Stomach smooth muscle (tissue), 2 donors: ENCODE results near the gene TBRG4.

ENCODE experiments used
- H3K27ac ChIP-seq: one replicate; pipeline ENCODE4 v1.7.0; 2013; ENCODE audit warnings: mild to moderate bottlenecking, low read length, inconsistent platforms
- H3K27me3 ChIP-seq, 2 donors: one replicate each; pipeline ENCODE4 v1.7.0; 2013; ENCODE audit warnings: low read length in 2 of 2; ENCODE audit not compliant: insufficient read depth in 2 of 2, control insufficient read depth in 1 of 2
- H3K36me3 ChIP-seq, 2 donors: one replicate each; pipeline ENCODE4 v1.7.0; 2013; ENCODE audit warnings: low read length in 2 of 2; ENCODE audit not compliant: control insufficient read depth in 2 of 2, insufficient read depth in 2 of 2
- H3K4me1 ChIP-seq: one replicate; pipeline ENCODE4 v1.7.0; 2013; ENCODE audit warnings: low read length; ENCODE audit not compliant: control insufficient read depth, insufficient read depth
- H3K4me3 ChIP-seq, 2 donors: one replicate each; pipeline ENCODE4 v1.7.0; 2013; ENCODE audit warnings: low read length in 2 of 2
- H3K9ac ChIP-seq, 2 donors: one replicate each; pipeline ENCODE4 v1.7.0; 2013; ENCODE audit warnings: low read length in 2 of 2, mild to moderate bottlenecking in 1 of 2
- H3K9me3 ChIP-seq, 2 donors: one replicate each; pipeline ENCODE4 v1.7.0; 2013; ENCODE audit warnings: low read length in 2 of 2; ENCODE audit not compliant: control insufficient read depth in 2 of 2
- donor health status: healthy.
- donor health status: Pancreatic carcinoma.

The TBRG4 gene

DNA sequence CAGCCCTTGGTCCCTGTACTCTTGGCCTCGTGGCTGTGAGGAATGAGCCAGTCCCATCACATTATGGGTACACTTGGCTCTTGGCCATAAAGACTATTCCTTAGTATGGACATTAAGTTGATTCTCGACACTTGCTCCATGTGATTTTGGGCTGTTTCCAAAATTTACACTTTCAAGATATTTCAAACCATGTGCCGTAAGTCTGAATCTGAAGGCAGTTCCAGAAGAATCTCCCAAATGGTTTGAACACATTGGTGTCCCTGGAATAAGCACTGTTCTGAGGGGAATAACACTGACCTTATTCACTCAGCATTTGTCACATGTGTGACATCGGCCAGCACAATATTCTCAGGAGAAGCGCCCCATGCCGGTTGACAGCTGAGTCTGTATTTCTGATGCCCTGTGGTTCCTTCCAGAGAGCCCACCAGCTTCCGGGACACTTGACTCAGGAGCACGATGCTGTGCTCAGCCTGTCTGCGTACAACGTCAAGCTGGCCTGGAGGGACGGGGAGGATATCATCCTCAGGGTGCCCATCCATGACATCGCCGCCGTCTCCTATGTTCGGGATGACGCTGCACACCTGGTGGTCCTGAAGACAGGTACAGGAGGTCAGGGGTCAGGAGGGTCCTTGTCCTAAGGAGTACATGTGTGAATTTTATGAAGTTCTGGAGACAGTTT lies 47.3 kb downstream of the TBRG4 start:
- H3K4me3 ChIP-seq = no peak overlapping the region
- no peak overlapping the region for H3K9ac ChIP-seq
- no peaks in the 10 kb centered on the region for H3K4me1 ChIP-seq
- no peaks in the 10 kb centered on the region for H3K27me3 ChIP-seq
- H3K27ac ChIP-seq = no peak overlapping the region
- no peaks in the 10 kb centered on the region for H3K9me3 ChIP-seq
- H3K36me3 ChIP-seq = peaks cover 9 to 27% of the 10 kb centered on the region in 2 donors

- Histone ChIP-seq H3K27ac (no peak overlapping the region), H3K4me3 (no peak overlapping the region), H3K27me3 (no peaks in the 10 kb centered on the region), H3K36me3 (peaks cover 5 to 20% of the 10 kb centered on the region in 2 donors), H3K9ac (no peak overlapping the region), H3K9me3 (no peaks in the 10 kb centered on the region), H3K4me1 (no peaks in the 10 kb centered on the region)
Observed at GRCh38 chr7:45061806-45062425, 49.6 kb downstream of the TBRG4 start.

DNA sequence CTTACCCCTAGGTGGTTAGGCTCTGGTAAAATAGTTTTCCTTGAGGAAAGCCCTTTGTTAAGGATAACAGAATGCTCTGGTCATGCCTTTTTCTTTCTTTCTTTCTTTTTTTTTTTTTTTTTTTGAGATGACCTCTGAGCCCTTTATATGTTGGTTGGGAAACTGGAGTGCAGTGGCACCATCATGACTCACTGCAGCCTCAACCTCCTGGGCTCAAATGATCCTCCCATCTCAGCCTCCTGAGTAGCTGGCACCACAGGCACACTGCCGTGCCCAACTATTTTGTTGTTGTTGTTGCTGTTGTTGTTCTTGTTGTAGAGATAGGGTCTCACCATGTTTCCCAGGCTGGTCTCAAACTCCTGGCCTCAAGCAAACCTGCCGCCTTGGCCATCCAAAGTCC lies 50.1 kb downstream of the TBRG4 start:
- H3K36me3 ChIP-seq = peaks cover 5 to 18% of the 10 kb centered on the region in 2 donors
- no peaks in the 10 kb centered on the region for H3K27me3 ChIP-seq
- no peak overlapping the region for H3K9ac ChIP-seq

DNA sequence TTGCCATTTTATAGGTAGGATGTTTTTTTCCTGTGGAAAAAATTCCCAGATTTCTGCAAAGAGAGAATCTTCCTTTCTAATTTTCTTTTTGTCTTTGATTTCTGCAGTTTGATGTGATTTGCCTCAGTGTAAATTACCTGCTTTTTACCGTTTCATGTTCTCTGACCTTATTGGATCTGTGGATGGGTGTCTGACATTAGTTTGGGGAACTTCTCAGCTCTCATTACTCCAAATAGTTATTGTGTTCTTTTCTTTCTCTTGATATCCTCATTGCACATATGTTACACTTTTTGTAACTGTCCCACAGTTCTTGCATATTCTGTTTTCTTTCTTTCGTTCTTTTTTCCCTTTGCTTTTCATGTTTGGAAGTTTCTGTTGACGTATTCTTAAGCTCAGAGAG lies 51.2 kb downstream of the TBRG4 start:
- Histone ChIP-seq H3K36me3 (peaks cover 5 to 15% of the 10 kb centered on the region in 2 donors), H3K9ac (no peak overlapping the region), H3K4me1 (no peaks in the 10 kb centered on the region), H3K27ac (no peak overlapping the region), H3K9me3 (no peaks in the 10 kb centered on the region), H3K4me3 (no peak overlapping the region), H3K27me3 (no peaks in the 10 kb centered on the region)

More for the DNA sequence above, 50.1 kb downstream of the TBRG4 start:
- Histone ChIP-seq H3K4me3 (no peak overlapping the region), H3K9me3 (no peaks in the 10 kb centered on the region), H3K4me1 (no peaks in the 10 kb centered on the region), H3K27ac (no peak overlapping the region)

GRCh38 chr7:45057878-45058277 lies 53.6 kb downstream of the TBRG4 start:
- H3K9ac ChIP-seq = no peak overlapping the region
- H3K4me1 ChIP-seq = no peaks in the 10 kb centered on the region
- no peak overlapping the region for H3K27ac ChIP-seq
- peaks cover 0 to 4% of the 10 kb centered on the region in 2 donors for H3K36me3 ChIP-seq
- no peaks in the 10 kb centered on the region for H3K27me3 ChIP-seq
- no peak overlapping the region for H3K4me3 ChIP-seq
- no peaks in the 10 kb centered on the region for H3K9me3 ChIP-seq

DNA sequence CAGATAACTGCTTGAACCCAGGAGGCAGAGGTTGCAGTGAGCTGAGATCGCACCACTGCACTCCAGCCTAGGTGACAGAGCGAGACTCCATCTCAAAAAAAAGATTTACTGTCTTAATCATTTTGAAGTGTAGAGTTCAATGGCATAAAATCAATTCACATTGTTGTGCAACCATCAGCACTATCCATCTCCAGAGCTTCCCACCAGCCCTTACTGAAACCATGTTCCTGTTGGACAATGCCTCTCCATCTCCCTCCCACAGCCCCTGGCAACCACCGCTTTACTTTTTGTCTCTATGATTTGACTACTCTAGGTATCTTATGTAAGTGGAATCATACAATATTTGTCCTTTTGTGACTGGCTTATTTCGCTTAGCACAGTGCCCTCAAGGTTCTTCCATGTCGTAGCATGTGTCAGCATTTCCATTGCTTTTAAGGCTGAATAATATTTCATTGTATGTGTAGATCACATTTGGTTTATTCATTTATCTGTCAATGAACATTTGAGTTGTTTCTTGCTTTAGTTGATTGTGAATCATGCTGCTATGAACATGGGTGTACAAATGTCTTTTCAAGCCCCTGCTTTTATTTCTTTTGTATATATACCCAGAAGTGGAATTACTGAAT lies 55.8 kb downstream of the TBRG4 start:
- no peak overlapping the region for H3K4me3 ChIP-seq
- H3K27ac ChIP-seq = no peak overlapping the region
- peaks cover 0 to 4% of the 10 kb centered on the region in 2 donors for H3K36me3 ChIP-seq
- H3K4me1 ChIP-seq = no peaks in the 10 kb centered on the region
- H3K9ac ChIP-seq = no peak overlapping the region
- no peaks in the 10 kb centered on the region for H3K9me3 ChIP-seq
- H3K27me3 ChIP-seq = no peaks in the 10 kb centered on the region

DNA sequence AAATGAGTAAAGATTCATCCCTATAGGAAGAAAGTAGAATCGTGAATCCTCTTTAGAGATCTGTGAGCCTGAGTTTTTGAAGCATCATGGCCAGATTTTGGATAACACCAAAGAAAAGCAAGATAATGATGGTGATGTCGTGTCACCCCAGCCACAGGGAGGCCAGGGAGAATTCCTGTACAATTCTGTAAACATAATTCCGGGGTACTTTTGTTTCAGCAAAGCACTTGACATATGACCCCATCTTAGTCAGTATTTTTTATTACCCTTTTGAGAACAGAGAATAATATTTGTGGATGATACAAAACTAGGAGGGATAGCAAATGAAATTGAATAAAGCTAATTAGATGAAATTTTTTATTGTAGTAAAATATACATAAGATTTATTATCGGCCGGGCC lies 56.5 kb downstream of the TBRG4 start:
- H3K4me1 ChIP-seq = no peaks in the 10 kb centered on the region
- H3K9ac ChIP-seq = no peak overlapping the region
- no peaks in the 10 kb centered on the region for H3K9me3 ChIP-seq
- H3K27me3 ChIP-seq = no peaks in the 10 kb centered on the region
- H3K4me3 ChIP-seq = no peak overlapping the region
- peaks cover 0 to 8% of the 10 kb centered on the region in 2 donors for H3K36me3 ChIP-seq
- no peak overlapping the region for H3K27ac ChIP-seq

- Histone ChIP-seq H3K9me3 (no peaks in the 10 kb centered on the region), H3K36me3 (peaks cover 0 to 8% of the 10 kb centered on the region in 2 donors), H3K4me3 (no peak overlapping the region), H3K27me3 (no peaks in the 10 kb centered on the region), H3K9ac (no peak overlapping the region), H3K27ac (no peak overlapping the region), H3K4me1 (no peaks in the 10 kb centered on the region)
Observed at GRCh38 chr7:45054442-45054841, 57.1 kb downstream of the TBRG4 start.

DNA sequence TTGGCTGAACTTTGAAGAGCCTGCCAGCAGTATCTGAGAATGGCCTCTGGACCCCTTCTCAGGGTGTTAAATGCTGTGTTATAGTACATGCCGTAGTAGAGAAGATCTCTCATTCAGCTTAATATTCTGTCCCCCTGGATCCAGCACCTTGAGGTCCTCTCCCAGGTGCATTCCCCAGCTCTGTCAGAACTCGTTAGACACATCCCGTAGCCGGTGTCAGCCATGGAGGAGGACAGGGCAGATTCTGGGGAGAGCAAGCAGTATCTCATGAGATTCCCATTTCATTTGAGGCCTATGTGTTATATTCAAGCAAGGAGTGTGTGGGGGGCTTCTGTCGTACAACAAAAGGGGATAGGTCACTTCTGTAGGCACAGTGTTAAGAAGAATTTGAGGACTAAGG lies 57.6 kb downstream of the TBRG4 start:
- H3K27ac ChIP-seq = no peak overlapping the region
- H3K4me3 ChIP-seq = no peak overlapping the region
- H3K9ac ChIP-seq = no peak overlapping the region
- no peaks in the 10 kb centered on the region for H3K4me1 ChIP-seq
- peaks cover 0 to 8% of the 10 kb centered on the region in 2 donors for H3K36me3 ChIP-seq
- H3K9me3 ChIP-seq = no peaks in the 10 kb centered on the region
- no peaks in the 10 kb centered on the region for H3K27me3 ChIP-seq

- H3K4me3 ChIP-seq = no peak overlapping the region
- H3K36me3 ChIP-seq = peaks cover 0 to 8% of the 10 kb centered on the region in 2 donors
- no peaks in the 10 kb centered on the region for H3K27me3 ChIP-seq
- H3K27ac ChIP-seq = no peak overlapping the region
- no peaks in the 10 kb centered on the region for H3K4me1 ChIP-seq
- no peaks in the 10 kb centered on the region for H3K9me3 ChIP-seq
- H3K9ac ChIP-seq = no peak overlapping the region
Observed at GRCh38 chr7:45053401-45053800, 58.1 kb downstream of the TBRG4 start.

DNA sequence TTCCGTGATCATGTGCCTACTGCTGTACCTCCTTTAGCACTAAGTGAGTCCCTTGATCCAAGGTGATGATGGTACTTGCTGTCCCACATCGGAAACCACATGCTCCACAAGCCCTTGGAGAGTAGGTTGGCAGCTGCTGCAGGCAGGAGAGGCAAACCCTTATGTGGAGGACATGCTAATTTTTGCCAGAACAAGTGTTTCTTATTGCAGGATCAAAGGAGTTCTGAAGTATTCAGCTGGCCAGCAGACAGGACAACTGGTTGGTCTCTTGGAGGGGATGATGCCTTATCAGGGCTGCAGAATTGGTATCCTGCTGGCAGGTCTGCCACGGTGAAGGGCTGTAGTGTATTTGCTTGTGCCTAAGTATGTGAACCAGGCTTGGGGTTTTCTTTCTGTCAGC lies 59.5 kb downstream of the TBRG4 start:
- H3K9me3 ChIP-seq = no peaks in the 10 kb centered on the region
- H3K36me3 ChIP-seq = peaks cover under 1 to 8% of the 10 kb centered on the region in 2 donors
- H3K9ac ChIP-seq = no peak overlapping the region

More for the DNA sequence above, 59.5 kb downstream of the TBRG4 start:
- H3K4me3 ChIP-seq = no peak overlapping the region
- H3K27me3 ChIP-seq = no peaks in the 10 kb centered on the region
- no peak overlapping the region for H3K27ac ChIP-seq
- H3K4me1 ChIP-seq = no peaks in the 10 kb centered on the region
